ENCODE measurements around the gene FCHO2. TPM values are rescaled to one million over a fixed set of nuclear protein-coding genes. Genes with fewer than 3 reads are reported as not detected.

The FCHO2 gene
- total RNA-seq, 1 experiment from 2014 or later: 25.3 TPM

- in situ Hi-C loops (cut with HindIII; ENCODE audit: low pct_unique_long_range_greater_than_20kb, low sequenced_read_pairs) (no loop called here), intact Hi-C loops (cut with micrococcal nuclease; ENCODE audit: unreplicated experiment) (no loop called here)
- no peak for DNase-seq (ENCODE audit: low read depth, low spot score)
Observed at GRCh38 chr5:72991394-72991793, 35.6 kb downstream of the FCHO2 start.

GRCh38 chr5:72994578-72994977 lies 38.7 kb downstream of the FCHO2 start:
- Histone ChIP-seq H3K27me3 (ENCODE audit: control insufficient read depth, insufficient read depth, low read length) (no peaks in the 10 kb centered on the region), H3K36me3 (ENCODE audit: control insufficient read depth, insufficient read depth, low read length) (0 out of 2 replicates have a peak, but pooled peaks cover 8% of the 10 kb centered on the region), H3K9me3 (ENCODE audit: control insufficient read depth, insufficient read depth, low read depth, low read length) (no peaks in the 10 kb centered on the region), H3K27ac (ENCODE audit: low read length) (no peak overlapping the region), H3K4me3 (ENCODE audit: low read depth in 2 of 2, low read length in 2 of 2) (no peak overlapping the region), H3K4me1 (ENCODE audit: control insufficient read depth, insufficient read depth, low read length) (no peaks in the 10 kb centered on the region)
- no peak for DNase-seq (ENCODE audit: low read depth, low spot score)
- intact Hi-C loops (cut with micrococcal nuclease; ENCODE audit: unreplicated experiment) (no loop called here), in situ Hi-C loops (cut with HindIII; ENCODE audit: low pct_unique_long_range_greater_than_20kb, low sequenced_read_pairs) (no loop called here)
- BruUV-seq (replicated peaks): no TSS peak
- no peak for TF ChIP-seq REST (IDR thresholded peaks at IDR 0.05; ENCODE audit: insufficient read depth in 1 of 2, low read depth in 2 of 2, low read length in 1 of 2)
- TF ChIP-seq CTCF (IDR thresholded peaks at IDR 0.05): no peak
- TF ChIP-seq SIN3A (IDR thresholded peaks at IDR 0.05; ENCODE audit: borderline replicate concordance, insufficient read depth, low read depth, low read length): no peak
- POLR2A ChIA-PET: no interaction called here
- CTCF ChIA-PET: no interaction called here
- ATAC-seq: no peak

More at GRCh38 chr5:72991394-72991793, 35.6 kb downstream of the FCHO2 start:
- Histone ChIP-seq H3K36me3 (ENCODE audit: control insufficient read depth, insufficient read depth, low read length) (0 out of 2 replicates have a peak, but pooled peaks cover 9% of the 10 kb centered on the region), H3K27me3 (ENCODE audit: control insufficient read depth, insufficient read depth, low read length) (no peaks in the 10 kb centered on the region), H3K27ac (ENCODE audit: low read length) (no peak overlapping the region), H3K4me3 (ENCODE audit: low read depth in 2 of 2, low read length in 2 of 2) (no peak overlapping the region), H3K9me3 (ENCODE audit: control insufficient read depth, insufficient read depth, low read depth, low read length) (no peaks in the 10 kb centered on the region), H3K4me1 (ENCODE audit: control insufficient read depth, insufficient read depth, low read length) (no peaks in the 10 kb centered on the region)
- CTCF ChIA-PET: no interaction called here
- POLR2A ChIA-PET: no interaction called here
- TF ChIP-seq POLR2AphosphoS5 (IDR thresholded peaks at IDR 0.05; ENCODE audit: low read depth, low read length): no peak
- TF ChIP-seq TCF7L2 (IDR thresholded peaks at IDR 0.05; ENCODE audit: low read depth, low read length): no peak
- no peak for TF ChIP-seq CTCF (IDR thresholded peaks at IDR 0.05)
- TF ChIP-seq SIN3A (IDR thresholded peaks at IDR 0.05; ENCODE audit: borderline replicate concordance, insufficient read depth, low read depth, low read length): no peak
- no peak for TF ChIP-seq REST (IDR thresholded peaks at IDR 0.05; ENCODE audit: insufficient read depth in 1 of 2, low read depth in 2 of 2, low read length in 1 of 2)
- ATAC-seq: no peak
- no TSS peak for BruUV-seq (replicated peaks)

Data from Panc1 (cell line).